WTC11 (cell line): ENCODE data around the gene GAL3ST1. TPM values are rescaled to one million over a fixed set of nuclear protein-coding genes. Genes with fewer than 3 reads are reported as not detected.
A peak's percentile ranks its signal among the peaks of the same experiment; 100 is the strongest.

Experiments
- ATAC-seq: fragments of 200-7000 bp; cut with Tn5 transposase; 2 replicates; pipeline ENCODE4 v1.10.0; 2021; ENCODE audit warnings: mild to moderate bottlenecking, moderate library complexity
- CTCF ChIA-PET: fragments of 300-600 bp; sonication (Branson Sonifier 250); formaldehyde crosslinking; loops from one replicate; lab custom pipeline; 2021; ENCODE audit warnings: antibody characterized with exemption; lab: Charles Lee
- POLR2A ChIA-PET: fragments of 350-600 bp; sonication (Branson Sonifier 250); formaldehyde crosslinking; loops from one replicate; lab custom pipeline; 2021; ENCODE audit warnings: antibody characterized with exemption; lab: Charles Lee
- DNase-seq: peaks from one replicate; pipeline ENCODE4 v3.0.0; 2021; ENCODE audit warnings: low spot score
- H3K27ac Mint-ChIP-seq: 2 replicates; pipeline ENCODE4 v1.8.0; 2021; ENCODE audit warnings: mixed read lengths
- H3K27me3 Mint-ChIP-seq: 2 replicates; pipeline ENCODE4 v1.8.0; 2021; ENCODE audit warnings: low read depth, mild to moderate bottlenecking, moderate library complexity, mixed read lengths
- H3K36me3 Mint-ChIP-seq: 2 replicates; pipeline ENCODE4 v1.8.0; 2021; ENCODE audit warnings: mixed read lengths
- H3K4me1 Mint-ChIP-seq: 2 replicates; pipeline ENCODE4 v1.8.0; 2022; ENCODE audit warnings: mixed read lengths
- H3K4me3 Mint-ChIP-seq: 2 replicates; pipeline ENCODE4 v1.8.0; 2021; ENCODE audit warnings: mild to moderate bottlenecking, moderate library complexity, mixed read lengths
- H3K9me3 Mint-ChIP-seq: 2 replicates; pipeline ENCODE4 v1.8.0; 2021; ENCODE audit warnings: mixed read lengths
- E2F4 ChIP-seq: sonication (generic); formaldehyde crosslinking; IDR thresholded peaks from 2 replicates; pipeline ENCODE4 v1.8.1; 2022; ENCODE audit warnings: low read depth, mild to moderate bottlenecking, moderate library complexity, missing genetic modification reagents, borderline replicate concordance
- PRDM15 ChIP-seq: sonication (generic); formaldehyde crosslinking; IDR thresholded peaks from 2 replicates; pipeline ENCODE4 v1.8.0; 2022; ENCODE audit warnings: missing genetic modification reagents
- PREB ChIP-seq: sonication (generic); formaldehyde crosslinking; IDR thresholded peaks from 2 replicates; pipeline ENCODE4 v1.8.1; 2022; ENCODE audit warnings: mild to moderate bottlenecking, missing genetic modification reagents, moderate library complexity, borderline replicate concordance
- TP53 ChIP-seq: sonication (generic); formaldehyde crosslinking; IDR thresholded peaks from 2 replicates; pipeline ENCODE4 v1.8.1; 2023; ENCODE audit warnings: mild to moderate bottlenecking, missing genetic modification reagents
- ZBTB21 ChIP-seq: sonication (generic); formaldehyde crosslinking; IDR thresholded peaks from 2 replicates; pipeline ENCODE4 v1.8.1; 2023; ENCODE audit warnings: mild to moderate bottlenecking, missing genetic modification reagents, borderline replicate concordance
- ZNF281 ChIP-seq: sonication (generic); formaldehyde crosslinking; IDR thresholded peaks from 2 replicates; pipeline ENCODE4 v1.8.0; 2023; ENCODE audit warnings: mild to moderate bottlenecking, missing genetic modification reagents
- ZNF317 ChIP-seq: sonication (generic); formaldehyde crosslinking; IDR thresholded peaks from 2 replicates; pipeline ENCODE4 v1.8.1; 2023; ENCODE audit warnings: low read depth, mild to moderate bottlenecking, moderate library complexity, missing genetic modification reagents, borderline replicate concordance
- ZNF532 ChIP-seq: fragments of 250-450 bp; sonication (Bioruptor Pico); IDR thresholded peaks from 2 replicates; pipeline ENCODE4 v1.9.0; 2021; ENCODE audit warnings: mild to moderate bottlenecking, borderline replicate concordance
- total RNA-seq: library from RNA; stranded (reverse); gene quantifications from 3 replicates; pipeline ENCODE4 v1.2.3, GENCODE V29; 2021
- TF ChIP-seq, protein P1 (sequence below): sonication (generic); formaldehyde crosslinking; IDR thresholded peaks from 2 replicates; pipeline ENCODE4 v1.8.1; 2023; ENCODE audit warnings: mild to moderate bottlenecking, missing genetic modification reagents

GAL3ST1 gene
- total RNA-seq, 1 experiment from 2014 or later: 11.0 TPM

DNA sequence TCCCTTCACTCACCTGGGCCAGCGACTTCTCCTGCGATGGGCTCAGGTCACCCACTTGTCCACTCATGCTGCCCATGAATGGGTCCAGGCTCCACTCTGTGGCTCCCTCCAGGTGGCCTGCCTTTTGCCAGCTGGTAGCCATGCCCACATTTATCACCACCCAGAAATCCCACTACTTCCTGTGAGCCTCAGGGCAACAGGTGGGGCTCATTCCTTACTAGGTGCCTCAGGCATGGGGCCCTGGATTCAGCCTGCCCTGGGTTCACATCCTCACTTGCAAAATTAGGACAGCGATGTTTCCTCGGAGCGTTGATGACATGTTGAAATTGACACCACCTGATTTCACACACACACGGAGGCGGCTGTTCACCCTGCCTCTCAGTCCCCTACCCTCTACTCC, 27.8 kb downstream of the GAL3ST1 start, which contains the start of gene SEC14L6:
SEC14L6 (minus strand) TSS at position 126 of the 400 bp plus-strand sequence; CDS start at position 67, 59 bp downstream.
- no peak for DNase-seq
- Mint-ChIP-seq H3K27me3 (peaks cover 24% of the 10 kb centered on the region), H3K4me1 (peaks cover 8% of the 10 kb centered on the region), H3K36me3 (no peaks in the 10 kb centered on the region), H3K9me3 (no peaks in the 10 kb centered on the region), H3K27ac (no peak within 1 kb of the TSS; the same call in 1 of the 2 replicates), H3K4me3 (no peak within 1 kb of the TSS)
- ATAC-seq: no peak
- TF ChIP-seq TP53 (no peak), ZNF317 (CRISPR knock-in tag) (no peak), E2F4 (CRISPR knock-in tag) (no peak), ZNF532 (CRISPR knock-in tag) (no peak), ZNF281 (CRISPR knock-in tag) (no peak), ZBTB21 (no peak)
- TF ChIP-seq, protein P1, sequence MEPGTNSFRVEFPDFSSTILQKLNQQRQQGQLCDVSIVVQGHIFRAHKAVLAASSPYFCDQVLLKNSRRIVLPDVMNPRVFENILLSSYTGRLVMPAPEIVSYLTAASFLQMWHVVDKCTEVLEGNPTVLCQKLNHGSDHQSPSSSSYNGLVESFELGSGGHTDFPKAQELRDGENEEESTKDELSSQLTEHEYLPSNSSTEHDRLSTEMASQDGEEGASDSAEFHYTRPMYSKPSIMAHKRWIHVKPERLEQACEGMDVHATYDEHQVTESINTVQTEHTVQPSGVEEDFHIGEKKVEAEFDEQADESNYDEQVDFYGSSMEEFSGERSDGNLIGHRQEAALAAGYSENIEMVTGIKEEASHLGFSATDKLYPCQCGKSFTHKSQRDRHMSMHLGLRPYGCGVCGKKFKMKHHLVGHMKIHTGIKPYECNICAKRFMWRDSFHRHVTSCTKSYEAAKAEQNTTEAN: no peak
- ChIA-PET POLR2A (interaction anchor here (0.7 kb wide), 1 partner anchor 13 kb away, joined by 3 read pairs; no protein-coding TSS in a partner anchor), CTCF (no interaction called here)

- TF ChIP-seq PRDM15 (CRISPR knock-in tag): no peak
- TF ChIP-seq PREB (CRISPR knock-in tag): no peak
- peak overlapping the region; percentile 72 for H3K4me3 Mint-ChIP-seq
- DNase-seq: no peak
- ChIA-PET CTCF (interaction anchor here (0.9 to 2.3 kb wide), 10 partner anchors 9 to 255 kb away, joined by 3 to 9 read pairs (median 4); no protein-coding TSS in a partner anchor), POLR2A (no interaction called here)
- H3K27me3 Mint-ChIP-seq: peaks cover 24% of the 10 kb centered on the region
- peak; percentile 10 for ATAC-seq
- H3K36me3 Mint-ChIP-seq: no peaks in the 10 kb centered on the region
- H3K27ac Mint-ChIP-seq: no peak overlapping the region
- H3K4me1 Mint-ChIP-seq: peaks cover 9% of the 10 kb centered on the region
- H3K9me3 Mint-ChIP-seq: no peaks in the 10 kb centered on the region
Observed at GRCh38 chr22:30542811-30543188, 31.7 kb downstream of the GAL3ST1 start.
